Gastroesophageal sphincter (tissue), 3 donors: Measurements from ENCODE around the gene RHBDD3.

Source experiments
- EP300 ChIP-seq: sonication (generic); formaldehyde crosslinking; IDR thresholded peaks from one replicate; pipeline ENCODE4 v1.6.1; 2017; ENCODE audit warnings: antibody characterized with exemption, mild to moderate bottlenecking
- POLR2AphosphoS5 ChIP-seq: sonication (generic); formaldehyde crosslinking; IDR thresholded peaks from one replicate; pipeline ENCODE4 v1.6.1; 2017; ENCODE audit warnings: antibody characterized with exemption
- TF ChIP-seq, protein P1 (sequence below), 4 experiments: fragments of 200-600 bp in 2 of 4; fragments of 450-650 bp in 2 of 4; sonication (generic) in 1 of 4; IDR thresholded peaks; one replicate each; pipeline ENCODE4 v1.5.1; 2017 to 2019; ENCODE audit warnings: antibody characterized with exemption in 4 of 4, mild to moderate bottlenecking in 2 of 4, moderate library complexity in 2 of 4

DNA sequence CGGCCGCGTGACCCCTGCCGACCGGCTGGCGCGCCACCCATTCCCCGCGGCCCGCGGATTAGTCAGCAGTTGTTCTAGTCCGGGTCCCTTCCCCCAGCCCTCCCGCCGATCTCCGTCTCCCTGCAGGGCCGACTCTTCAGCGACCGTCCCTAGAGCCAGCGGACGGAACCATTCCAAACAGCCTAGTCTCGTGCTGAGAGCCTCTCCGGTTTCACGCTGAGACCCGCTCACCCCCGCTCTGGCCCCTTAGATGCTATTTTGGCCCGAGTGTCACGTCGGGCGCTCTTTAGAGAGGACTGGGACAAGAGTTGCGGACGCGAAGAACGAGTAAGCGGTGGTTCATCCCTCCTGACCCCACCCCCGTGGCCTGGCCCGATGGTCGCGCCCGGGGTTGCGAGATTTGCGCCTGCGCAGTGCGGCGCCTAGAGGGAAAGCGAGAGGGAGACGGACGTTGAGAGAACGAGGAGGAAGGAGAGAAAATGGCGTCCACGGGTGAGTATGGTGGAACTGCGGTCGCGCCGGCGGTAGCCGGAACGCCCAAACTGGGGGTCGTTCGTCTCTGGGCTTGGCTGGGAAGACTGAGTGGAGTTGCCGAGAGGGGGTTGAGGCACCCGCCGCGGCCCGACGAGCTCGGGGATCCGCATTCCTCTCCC lies at the start of gene RHBDD3, which contains the start of gene EWSR1:
- peak; percentile 86 for TF ChIP-seq POLR2AphosphoS5
- TF ChIP-seq, protein P1, sequence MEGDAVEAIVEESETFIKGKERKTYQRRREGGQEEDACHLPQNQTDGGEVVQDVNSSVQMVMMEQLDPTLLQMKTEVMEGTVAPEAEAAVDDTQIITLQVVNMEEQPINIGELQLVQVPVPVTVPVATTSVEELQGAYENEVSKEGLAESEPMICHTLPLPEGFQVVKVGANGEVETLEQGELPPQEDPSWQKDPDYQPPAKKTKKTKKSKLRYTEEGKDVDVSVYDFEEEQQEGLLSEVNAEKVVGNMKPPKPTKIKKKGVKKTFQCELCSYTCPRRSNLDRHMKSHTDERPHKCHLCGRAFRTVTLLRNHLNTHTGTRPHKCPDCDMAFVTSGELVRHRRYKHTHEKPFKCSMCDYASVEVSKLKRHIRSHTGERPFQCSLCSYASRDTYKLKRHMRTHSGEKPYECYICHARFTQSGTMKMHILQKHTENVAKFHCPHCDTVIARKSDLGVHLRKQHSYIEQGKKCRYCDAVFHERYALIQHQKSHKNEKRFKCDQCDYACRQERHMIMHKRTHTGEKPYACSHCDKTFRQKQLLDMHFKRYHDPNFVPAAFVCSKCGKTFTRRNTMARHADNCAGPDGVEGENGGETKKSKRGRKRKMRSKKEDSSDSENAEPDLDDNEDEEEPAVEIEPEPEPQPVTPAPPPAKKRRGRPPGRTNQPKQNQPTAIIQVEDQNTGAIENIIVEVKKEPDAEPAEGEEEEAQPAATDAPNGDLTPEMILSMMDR (IDR thresholded peaks at IDR 0.05): no peak
- TF ChIP-seq EP300: no peak
